ENCODE measurements around the gene PRDM7.
"Not testable (repeated sequence)": the region's sequence is repeated elsewhere in the genome, so short reads cannot be mapped to it uniquely, and the experiment has no call there.

DNA sequence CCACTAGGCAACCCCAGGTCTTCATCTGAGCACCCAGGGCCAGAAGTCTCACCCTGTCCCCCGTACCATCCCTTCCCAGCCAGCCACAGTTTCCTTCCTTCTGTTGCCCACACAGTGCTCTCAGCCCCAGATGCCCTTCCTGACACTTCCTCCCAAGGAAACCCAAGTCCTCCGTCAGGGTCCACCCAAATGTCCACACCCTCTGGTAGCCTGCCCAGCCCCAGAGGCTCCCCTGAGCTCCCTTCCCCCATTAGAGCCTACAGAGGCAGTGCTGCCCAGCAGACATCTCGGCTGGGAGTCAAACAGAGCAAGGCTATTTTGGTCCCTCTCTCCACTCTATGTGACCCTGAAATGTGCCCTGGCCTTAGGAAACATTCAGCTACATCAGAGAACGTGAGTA lies 23.7 kb upstream of the PRDM7 start:
- TF ChIP-seq, protein P1, sequence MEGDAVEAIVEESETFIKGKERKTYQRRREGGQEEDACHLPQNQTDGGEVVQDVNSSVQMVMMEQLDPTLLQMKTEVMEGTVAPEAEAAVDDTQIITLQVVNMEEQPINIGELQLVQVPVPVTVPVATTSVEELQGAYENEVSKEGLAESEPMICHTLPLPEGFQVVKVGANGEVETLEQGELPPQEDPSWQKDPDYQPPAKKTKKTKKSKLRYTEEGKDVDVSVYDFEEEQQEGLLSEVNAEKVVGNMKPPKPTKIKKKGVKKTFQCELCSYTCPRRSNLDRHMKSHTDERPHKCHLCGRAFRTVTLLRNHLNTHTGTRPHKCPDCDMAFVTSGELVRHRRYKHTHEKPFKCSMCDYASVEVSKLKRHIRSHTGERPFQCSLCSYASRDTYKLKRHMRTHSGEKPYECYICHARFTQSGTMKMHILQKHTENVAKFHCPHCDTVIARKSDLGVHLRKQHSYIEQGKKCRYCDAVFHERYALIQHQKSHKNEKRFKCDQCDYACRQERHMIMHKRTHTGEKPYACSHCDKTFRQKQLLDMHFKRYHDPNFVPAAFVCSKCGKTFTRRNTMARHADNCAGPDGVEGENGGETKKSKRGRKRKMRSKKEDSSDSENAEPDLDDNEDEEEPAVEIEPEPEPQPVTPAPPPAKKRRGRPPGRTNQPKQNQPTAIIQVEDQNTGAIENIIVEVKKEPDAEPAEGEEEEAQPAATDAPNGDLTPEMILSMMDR (IDR thresholded peaks at IDR 0.05): not testable (repeated sequence)
- TF ChIP-seq POLR2A (IDR thresholded peaks at IDR 0.05): not testable (repeated sequence)
